ENCODE measurements around the gene SLC16A12. TPM values are rescaled to one million over a fixed set of nuclear protein-coding genes. Genes with fewer than 3 reads are reported as not detected.

Gene SLC16A12
- total RNA-seq, 3 donors from 2014 or later (not counting 1 experiment from before 2014, with no cell fraction given), result not detected

DNA sequence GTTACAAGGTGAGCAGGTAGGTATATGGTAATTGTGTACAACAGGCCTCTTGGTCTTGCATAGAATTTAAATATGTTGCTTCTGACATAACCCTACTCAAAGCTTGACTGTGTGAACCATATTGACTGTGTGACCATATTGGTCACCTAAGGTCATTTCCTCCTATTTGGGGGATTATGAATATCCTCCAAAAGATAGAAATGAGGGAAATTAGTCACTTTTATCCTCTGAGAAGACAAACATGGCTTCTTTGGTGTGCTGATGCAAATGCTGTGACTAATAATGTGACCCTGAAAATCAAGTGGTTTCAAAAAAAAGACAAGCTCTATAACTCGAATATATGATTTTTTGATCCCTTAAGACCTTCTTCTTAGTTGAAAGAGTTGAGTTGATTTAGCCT lies 93.1 kb downstream of the SLC16A12 start:
- no CpG with 5 or more reads among the region's 1 CpG for WGBS (ENCODE audit: insufficient coverage)

GRCh38 chr10:89440226-89441009 lies 95.0 kb downstream of the SLC16A12 start:
- H3K9me3 ChIP-seq (ENCODE audit: control insufficient read depth, insufficient read depth, low read length), result no peaks in the 10 kb centered on the region
- 95% methylated on average over 3 of the region's 4 CpGs for WGBS (ENCODE audit: insufficient coverage)
- no peaks in the 10 kb centered on the region for H3K9me3 Mint-ChIP-seq
- H3K36me3 ChIP-seq (ENCODE audit: control insufficient read depth, insufficient read depth, low read length), result no peaks in the 10 kb centered on the region
- ATAC-seq (no peak), DNase-seq (no peak)
- peaks cover 17 to 67% of the 10 kb centered on the region in 2 donors for H3K27me3 Mint-ChIP-seq (ENCODE audit: low read depth in 2 of 2)
- peaks cover 0 to 7% of the 10 kb centered on the region in 2 donors for H3K4me1 Mint-ChIP-seq
- H3K27ac Mint-ChIP-seq, result no peak overlapping the region
- intact Hi-C loops (cut with micrococcal nuclease), result no loop called here
- H3K4me1 ChIP-seq (ENCODE audit: control insufficient read depth, insufficient read depth, low read length), result no peaks in the 10 kb centered on the region
- H3K27me3 ChIP-seq (ENCODE audit: control insufficient read depth, insufficient read depth, low read length), result peaks cover 13% of the 10 kb centered on the region
- H3K36me3 Mint-ChIP-seq, result no peaks in the 10 kb centered on the region
- TF ChIP-seq CTCF (IDR thresholded peaks at IDR 0.05), result no peak
- H3K27ac ChIP-seq (ENCODE audit: low read length), result no peak overlapping the region
- H3K4me3 Mint-ChIP-seq, result no peak overlapping the region
- no peak overlapping the region for H3K4me3 ChIP-seq (ENCODE audit: low read length)

More for the DNA sequence above, 93.1 kb downstream of the SLC16A12 start:
- peaks cover 21 to 67% of the 10 kb centered on the region in 2 donors for H3K27me3 Mint-ChIP-seq (ENCODE audit: low read depth in 2 of 2)
- DNase-seq (no peak), ATAC-seq (no peak)
- intact Hi-C loops (cut with micrococcal nuclease), result no loop called here
- H3K4me3 ChIP-seq (ENCODE audit: low read length), result no peak overlapping the region
- H3K4me1 Mint-ChIP-seq, result peaks cover 0 to 7% of the 10 kb centered on the region in 2 donors
- H3K27ac ChIP-seq (ENCODE audit: low read length), result no peak overlapping the region
- H3K36me3 ChIP-seq (ENCODE audit: control insufficient read depth, insufficient read depth, low read length), result no peaks in the 10 kb centered on the region
- no peaks in the 10 kb centered on the region for H3K4me1 ChIP-seq (ENCODE audit: control insufficient read depth, insufficient read depth, low read length)
- H3K27ac Mint-ChIP-seq, result no peak overlapping the region
- H3K27me3 ChIP-seq (ENCODE audit: control insufficient read depth, insufficient read depth, low read length), result peaks cover 8% of the 10 kb centered on the region
- no peaks in the 10 kb centered on the region for H3K9me3 ChIP-seq (ENCODE audit: control insufficient read depth, insufficient read depth, low read length)
- H3K36me3 Mint-ChIP-seq, result no peaks in the 10 kb centered on the region
- TF ChIP-seq CTCF (IDR thresholded peaks at IDR 0.05), result no peak
- H3K9me3 Mint-ChIP-seq, result peaks cover 0 to 3% of the 10 kb centered on the region in 2 donors
- H3K4me3 Mint-ChIP-seq, result no peak overlapping the region

GRCh38 chr10:89438525-89438924 lies 96.9 kb downstream of the SLC16A12 start:
- ATAC-seq (no peak), DNase-seq (no peak)
- Mint-ChIP-seq H3K4me3 (no peak overlapping the region), H3K9me3 (no peaks in the 10 kb centered on the region), H3K4me1 (peaks cover 0 to 7% of the 10 kb centered on the region in 2 donors), H3K36me3 (no peaks in the 10 kb centered on the region), H3K27ac (no peak overlapping the region), H3K27me3 (ENCODE audit: low read depth in 2 of 2) (peaks cover 19 to 81% of the 10 kb centered on the region in 2 donors)
- intact Hi-C loops (cut with micrococcal nuclease), result no loop called here
- Histone ChIP-seq H3K4me1 (ENCODE audit: control insufficient read depth, insufficient read depth, low read length) (no peaks in the 10 kb centered on the region), H3K36me3 (ENCODE audit: control insufficient read depth, insufficient read depth, low read length) (no peaks in the 10 kb centered on the region), H3K27ac (ENCODE audit: low read length) (no peak overlapping the region), H3K9me3 (ENCODE audit: control insufficient read depth, insufficient read depth, low read length) (no peaks in the 10 kb centered on the region), H3K27me3 (ENCODE audit: control insufficient read depth, insufficient read depth, low read length) (peaks cover 19% of the 10 kb centered on the region), H3K4me3 (ENCODE audit: low read length) (no peak overlapping the region)
- no peak for TF ChIP-seq CTCF (IDR thresholded peaks at IDR 0.05)
- WGBS (ENCODE audit: insufficient coverage), result 94% methylated on average over 4 of the region's 4 CpGs
